Astrocyte (in vitro differentiated cells and primary cell): ENCODE results near the gene RENBP. TPM values are rescaled to one million over a fixed set of nuclear protein-coding genes. Genes with fewer than 3 reads are reported as not detected.
A peak's percentile ranks its signal among the peaks of the same experiment; 100 is the strongest.

Experiments
- DNase-seq: peaks from one replicate; pipeline ENCODE4 v3.0.0-alpha.2; 2010; ENCODE audit warnings: low read depth
- FAIRE-seq: peaks from 2 replicates; lab custom pipeline; 2011; peaks lifted over from hg19 to GRCh38; lab: Jason Lieb, UNC
- H2AFZ ChIP-seq: 2 replicates; pipeline ENCODE4 v1.6.0; 2012; ENCODE audit warnings: low read depth, low read length, inconsistent platforms
- H3K27ac ChIP-seq: 2 replicates; pipeline ENCODE4 v1.5.1; 2011; ENCODE audit warnings: low read depth, low read length, inconsistent platforms
- H3K27me3 ChIP-seq: 2 replicates; pipeline ENCODE4 v1.6.0; 2011; ENCODE audit warnings: low read length, inconsistent platforms; ENCODE audit not compliant: insufficient read depth
- H3K36me3 ChIP-seq: 2 replicates; pipeline ENCODE4 v1.5.1; 2011; ENCODE audit warnings: low read length, inconsistent platforms; ENCODE audit not compliant: insufficient read depth
- H3K4me1 ChIP-seq: 2 replicates; pipeline ENCODE4 v1.5.1; 2011; ENCODE audit warnings: low read length, inconsistent platforms; ENCODE audit not compliant: insufficient read depth
- H3K4me2 ChIP-seq: 2 replicates; pipeline ENCODE4 v1.6.0; 2012; ENCODE audit warnings: low read length, inconsistent platforms
- H3K4me3 ChIP-seq: 2 replicates; pipeline ENCODE4 v1.5.1; 2011; ENCODE audit warnings: low read depth, mild to moderate bottlenecking, low read length, inconsistent platforms; ENCODE audit not compliant: insufficient read depth
- H3K79me2 ChIP-seq: 2 replicates; pipeline ENCODE4 v1.6.0; 2012; ENCODE audit warnings: mild to moderate bottlenecking, low read length, inconsistent platforms; ENCODE audit not compliant: insufficient read depth
- H3K9ac ChIP-seq: 2 replicates; pipeline ENCODE4 v1.6.0; 2012; ENCODE audit warnings: mild to moderate bottlenecking, low read length, inconsistent platforms
- H3K9me3 ChIP-seq: 2 replicates; pipeline ENCODE4 v1.5.1; 2012; ENCODE audit warnings: low read depth, mild to moderate bottlenecking, low read length, inconsistent platforms; ENCODE audit not compliant: insufficient read depth
- H4K20me1 ChIP-seq: 2 replicates; pipeline ENCODE4 v1.6.0; 2012; ENCODE audit warnings: low read length, inconsistent platforms; ENCODE audit not compliant: insufficient read depth
- H3K27ac Mint-ChIP-seq: one replicate; pipeline ENCODE4 v1.8.0; 2021; ENCODE audit warnings: mild to moderate bottlenecking, mixed read lengths; ENCODE audit not compliant: unreplicated experiment
- H3K27me3 Mint-ChIP-seq: one replicate; pipeline ENCODE4 v1.8.0; 2021; ENCODE audit warnings: low read depth, mixed read lengths; ENCODE audit not compliant: unreplicated experiment
- H3K36me3 Mint-ChIP-seq: one replicate; pipeline ENCODE4 v1.8.0; 2021; ENCODE audit warnings: low read depth, mixed read lengths; ENCODE audit not compliant: unreplicated experiment
- H3K4me1 Mint-ChIP-seq: one replicate; pipeline ENCODE4 v1.8.0; 2021; ENCODE audit warnings: low read depth, mixed read lengths; ENCODE audit not compliant: unreplicated experiment
- H3K4me3 Mint-ChIP-seq: one replicate; pipeline ENCODE4 v1.8.0; 2021; ENCODE audit warnings: mild to moderate bottlenecking, moderate library complexity, mixed read lengths; ENCODE audit not compliant: unreplicated experiment
- H3K9me3 Mint-ChIP-seq: one replicate; pipeline ENCODE4 v1.8.0; 2021; ENCODE audit warnings: mild to moderate bottlenecking, mixed read lengths; ENCODE audit not compliant: unreplicated experiment
- EZH2 ChIP-seq: IDR thresholded peaks from 2 replicates; pipeline ENCODE4 v1.6.1; 2012; ENCODE audit warnings: mild to moderate bottlenecking, low read length, inconsistent platforms; ENCODE audit not compliant: insufficient read depth
- total RNA-seq: library from RNA; stranded (reverse); gene quantifications from 2 replicates; pipeline ENCODE4 v1.2.1, GENCODE V29; 2021
- TF ChIP-seq, protein P1 (sequence below): IDR thresholded peaks from 2 replicates; pipeline ENCODE4 v1.5.1; 2011; ENCODE audit warnings: low read depth, mild to moderate bottlenecking, inconsistent platforms, low read length, moderate library complexity; ENCODE audit not compliant: insufficient read depth

Gene RENBP
- total RNA-seq, 1 donor from 2014 or later = 2.2 TPM

DNA sequence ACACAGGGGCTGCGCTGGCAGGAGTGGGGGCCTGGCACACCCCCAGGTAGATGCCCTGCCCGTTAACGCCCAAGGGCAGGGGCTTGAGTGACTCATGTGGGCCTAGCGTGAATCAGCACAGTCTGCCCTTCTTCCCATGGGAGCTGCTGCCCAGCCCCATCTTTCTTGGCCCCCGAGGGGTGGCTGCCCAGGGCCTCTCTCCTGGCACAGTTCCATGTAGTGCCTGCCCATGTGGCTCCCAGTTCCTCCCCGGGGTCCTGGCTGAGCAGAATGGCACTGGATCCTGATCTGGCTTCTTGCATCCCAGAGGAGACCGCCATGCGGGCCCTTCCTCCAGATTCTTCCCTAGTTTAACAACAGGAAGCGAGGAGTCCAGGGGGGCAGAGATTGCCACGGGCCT lies 42.1 kb downstream of the RENBP start:
- Histone ChIP-seq H4K20me1 (no peaks in the 10 kb centered on the region), H3K36me3 (no peaks in the 10 kb centered on the region), H3K27ac (no peak overlapping the region), H3K9ac (no peak overlapping the region), H3K4me2 (no peak overlapping the region), H3K27me3 (peaks cover 3% of the 10 kb centered on the region), H3K4me3 (no peak overlapping the region), H3K9me3 (no peaks in the 10 kb centered on the region), H2AFZ (no peak overlapping the region), H3K4me1 (peaks cover 6% of the 10 kb centered on the region), H3K79me2 (no peaks in the 10 kb centered on the region)
- H3K9me3 Mint-ChIP-seq = no peaks in the 10 kb centered on the region
- H3K27ac Mint-ChIP-seq = no peak overlapping the region
- no peak for DNase-seq
- peaks cover 11% of the 10 kb centered on the region for H3K4me1 Mint-ChIP-seq
- no peaks in the 10 kb centered on the region for H3K27me3 Mint-ChIP-seq
- no peak for TF ChIP-seq EZH2
- TF ChIP-seq, protein P1, sequence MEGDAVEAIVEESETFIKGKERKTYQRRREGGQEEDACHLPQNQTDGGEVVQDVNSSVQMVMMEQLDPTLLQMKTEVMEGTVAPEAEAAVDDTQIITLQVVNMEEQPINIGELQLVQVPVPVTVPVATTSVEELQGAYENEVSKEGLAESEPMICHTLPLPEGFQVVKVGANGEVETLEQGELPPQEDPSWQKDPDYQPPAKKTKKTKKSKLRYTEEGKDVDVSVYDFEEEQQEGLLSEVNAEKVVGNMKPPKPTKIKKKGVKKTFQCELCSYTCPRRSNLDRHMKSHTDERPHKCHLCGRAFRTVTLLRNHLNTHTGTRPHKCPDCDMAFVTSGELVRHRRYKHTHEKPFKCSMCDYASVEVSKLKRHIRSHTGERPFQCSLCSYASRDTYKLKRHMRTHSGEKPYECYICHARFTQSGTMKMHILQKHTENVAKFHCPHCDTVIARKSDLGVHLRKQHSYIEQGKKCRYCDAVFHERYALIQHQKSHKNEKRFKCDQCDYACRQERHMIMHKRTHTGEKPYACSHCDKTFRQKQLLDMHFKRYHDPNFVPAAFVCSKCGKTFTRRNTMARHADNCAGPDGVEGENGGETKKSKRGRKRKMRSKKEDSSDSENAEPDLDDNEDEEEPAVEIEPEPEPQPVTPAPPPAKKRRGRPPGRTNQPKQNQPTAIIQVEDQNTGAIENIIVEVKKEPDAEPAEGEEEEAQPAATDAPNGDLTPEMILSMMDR = no peak
- no peak overlapping the region for H3K4me3 Mint-ChIP-seq
- H3K36me3 Mint-ChIP-seq = no peaks in the 10 kb centered on the region
- no peak for FAIRE-seq

DNA sequence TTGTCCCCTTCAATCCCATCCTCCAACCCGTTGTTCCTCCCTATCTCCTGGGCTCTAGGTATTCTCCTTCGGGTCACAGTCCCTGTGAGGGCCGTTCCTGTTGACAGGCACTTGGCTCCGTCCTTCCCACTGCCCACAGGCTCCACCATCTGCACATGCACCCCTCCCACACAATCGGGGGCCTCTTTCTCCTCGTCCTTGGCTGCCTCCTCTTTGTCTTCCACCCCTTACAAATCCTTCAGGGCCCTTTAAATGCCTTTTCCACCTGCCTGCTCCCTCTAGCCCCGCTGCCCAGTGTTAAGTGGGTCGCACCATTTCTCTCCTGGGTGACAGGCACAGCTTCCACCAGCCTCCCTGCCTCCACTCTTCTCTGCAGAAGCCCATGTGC lies 42.7 kb downstream of the RENBP start:
- Histone ChIP-seq H3K4me2 (peak overlapping the region; percentile 52), H3K27me3 (peaks cover 3% of the 10 kb centered on the region), H3K9ac (no peak overlapping the region), H3K4me3 (no peak overlapping the region), H2AFZ (no peak overlapping the region), H3K9me3 (no peaks in the 10 kb centered on the region), H4K20me1 (no peaks in the 10 kb centered on the region), H3K36me3 (no peaks in the 10 kb centered on the region), H3K27ac (no peak overlapping the region), H3K79me2 (no peaks in the 10 kb centered on the region), H3K4me1 (peaks cover 6% of the 10 kb centered on the region)
- TF ChIP-seq, protein P1 = no peak
- TF ChIP-seq EZH2 = no peak
- Mint-ChIP-seq H3K27ac (peak overlapping the region; percentile 72), H3K4me3 (no peak overlapping the region), H3K9me3 (no peaks in the 10 kb centered on the region), H3K27me3 (no peaks in the 10 kb centered on the region), H3K4me1 (peaks cover 11% of the 10 kb centered on the region), H3K36me3 (no peaks in the 10 kb centered on the region)
- DNase-seq (no peak), FAIRE-seq (no peak)

DNA sequence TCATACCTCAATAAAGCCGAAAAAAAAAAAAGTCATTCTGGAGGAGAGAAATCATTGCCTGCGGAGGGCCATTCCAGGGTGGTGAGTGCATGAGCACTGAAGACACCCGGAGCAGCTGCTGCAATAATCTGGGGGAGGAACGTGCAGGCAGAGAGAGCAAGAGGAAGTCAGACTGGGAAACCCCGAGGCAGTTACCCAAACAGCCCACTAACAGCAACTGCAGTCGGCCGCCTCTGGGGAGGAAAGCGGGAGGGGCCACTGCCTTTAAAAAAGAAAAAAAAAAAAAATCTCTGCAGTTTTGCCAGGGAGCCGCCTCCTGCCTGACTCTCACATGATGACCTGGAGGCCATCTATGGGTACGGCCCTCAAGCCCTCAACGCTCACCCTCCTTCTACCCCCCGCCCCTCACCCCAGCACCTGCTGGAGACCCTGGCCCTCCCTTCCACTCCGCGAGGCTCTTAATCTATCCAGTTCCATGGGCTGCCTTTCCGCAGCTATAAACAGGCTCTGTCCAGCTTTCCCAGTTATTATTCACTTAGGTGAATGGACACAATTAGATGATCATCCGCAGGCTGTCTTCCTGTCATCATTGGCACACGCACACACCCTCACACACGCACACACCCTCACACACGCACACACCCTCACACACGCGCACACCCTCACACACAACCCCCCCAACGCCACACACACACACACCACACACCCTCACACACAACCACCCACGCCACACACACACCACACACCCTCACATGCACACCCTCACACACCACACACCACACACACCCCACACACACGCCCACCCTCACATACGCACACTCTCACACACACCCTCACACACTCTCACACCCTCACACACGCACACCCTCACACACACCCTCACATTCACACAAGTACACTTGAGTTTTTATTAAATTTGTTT lies 43.4 kb downstream of the RENBP start:
- Histone ChIP-seq H3K27me3 (peaks cover 3% of the 10 kb centered on the region), H3K4me3 (no peak overlapping the region), H3K4me1 (peaks cover 6% of the 10 kb centered on the region), H3K9ac (no peak overlapping the region), H4K20me1 (no peaks in the 10 kb centered on the region), H3K4me2 (peak overlapping the region; percentile 52), H3K36me3 (no peaks in the 10 kb centered on the region), H3K9me3 (no peaks in the 10 kb centered on the region), H2AFZ (no peak overlapping the region), H3K79me2 (no peaks in the 10 kb centered on the region), H3K27ac (no peak overlapping the region)
- H3K27ac Mint-ChIP-seq = peak overlapping the region; percentile 72
- no peaks in the 10 kb centered on the region for H3K27me3 Mint-ChIP-seq
- TF ChIP-seq, protein P1 = no peak
- no peak for TF ChIP-seq EZH2
- peaks cover 11% of the 10 kb centered on the region for H3K4me1 Mint-ChIP-seq
- H3K36me3 Mint-ChIP-seq = no peaks in the 10 kb centered on the region
- FAIRE-seq (peak; percentile 87), DNase-seq (peak; percentile 73)
- H3K9me3 Mint-ChIP-seq = no peaks in the 10 kb centered on the region
- peak overlapping the region; percentile 54 for H3K4me3 Mint-ChIP-seq
